Activated CD4-positive, alpha-beta T cell treated with anti-CD3 and anti-CD28 coated beads for 1 hour (primary cell): ENCODE data around the gene FZD1.

Source experiments
- DNase-seq: peaks from one replicate; pipeline ENCODE4 v3.0.0-alpha.2; 2020

Gene FZD1

GRCh38 chr7:91264046-91264923 lies at the start of gene FZD1:
Gene FZD1, plus strand, starts transcription at chr7:91264433. Its CDS starts 448 bp downstream, at chr7:91264881.
- DNase-seq = no peak

DNA sequence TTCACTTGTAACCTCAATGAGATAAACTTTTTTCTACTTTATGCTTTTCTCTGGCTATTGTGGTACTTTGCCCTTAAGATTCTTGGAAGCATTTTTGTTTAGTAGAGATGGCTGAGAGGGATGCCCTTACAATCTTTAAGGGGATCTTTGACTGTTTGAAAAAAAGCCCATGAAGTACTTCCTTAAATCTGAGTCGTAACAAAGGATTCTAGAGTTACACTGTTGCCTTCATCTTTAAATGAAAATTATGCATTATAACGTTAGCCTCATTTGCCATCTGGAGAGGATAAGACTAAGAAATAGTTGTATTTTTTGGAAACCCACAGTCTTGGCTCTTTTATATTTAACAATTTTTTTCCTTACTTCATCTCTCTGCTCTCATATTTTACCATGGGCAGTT lies 37.8 kb upstream of the FZD1 start:
- no peak for DNase-seq

GRCh38 chr7:91228327-91228726 lies 35.9 kb upstream of the FZD1 start:
- DNase-seq = no peak

GRCh38 chr7:91228927-91229558 lies 35.2 kb upstream of the FZD1 start:
- DNase-seq = no peak

DNA sequence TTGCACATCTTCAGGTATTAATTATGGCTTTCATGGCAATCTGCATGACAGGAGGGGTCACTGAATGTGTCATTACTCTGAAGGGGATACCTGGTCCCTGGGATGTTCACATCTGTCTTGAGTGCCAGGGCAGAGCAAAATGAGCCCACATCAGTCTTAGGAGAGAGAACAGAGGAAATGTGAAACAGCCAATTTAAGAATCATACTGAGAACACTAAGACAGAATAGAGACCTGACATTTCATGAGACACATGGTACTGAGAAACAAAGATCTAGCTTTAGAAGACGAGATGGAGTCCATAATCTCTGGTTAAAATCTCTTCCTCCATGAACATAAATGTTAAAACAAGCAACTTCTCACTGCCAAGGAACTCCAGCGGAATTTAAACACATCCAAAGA lies 34.1 kb upstream of the FZD1 start:
- no peak for DNase-seq

GRCh38 chr7:91230503-91230902 lies 33.7 kb upstream of the FZD1 start:
- no peak for DNase-seq

- DNase-seq = no peak
Observed at GRCh38 chr7:91233212-91233611, 31.0 kb upstream of the FZD1 start.

- DNase-seq = no peak
Observed at GRCh38 chr7:91235211-91235832, 28.9 kb upstream of the FZD1 start.

- DNase-seq = no peak
Observed at GRCh38 chr7:91239171-91239604, 25.0 kb upstream of the FZD1 start.

- DNase-seq = no peak
Observed at GRCh38 chr7:91239772-91240171, 24.5 kb upstream of the FZD1 start.

GRCh38 chr7:91240376-91240941 lies 23.8 kb upstream of the FZD1 start:
- no peak for DNase-seq

- DNase-seq = no peak
Observed at GRCh38 chr7:91242097-91242844, 22.0 kb upstream of the FZD1 start.

DNA sequence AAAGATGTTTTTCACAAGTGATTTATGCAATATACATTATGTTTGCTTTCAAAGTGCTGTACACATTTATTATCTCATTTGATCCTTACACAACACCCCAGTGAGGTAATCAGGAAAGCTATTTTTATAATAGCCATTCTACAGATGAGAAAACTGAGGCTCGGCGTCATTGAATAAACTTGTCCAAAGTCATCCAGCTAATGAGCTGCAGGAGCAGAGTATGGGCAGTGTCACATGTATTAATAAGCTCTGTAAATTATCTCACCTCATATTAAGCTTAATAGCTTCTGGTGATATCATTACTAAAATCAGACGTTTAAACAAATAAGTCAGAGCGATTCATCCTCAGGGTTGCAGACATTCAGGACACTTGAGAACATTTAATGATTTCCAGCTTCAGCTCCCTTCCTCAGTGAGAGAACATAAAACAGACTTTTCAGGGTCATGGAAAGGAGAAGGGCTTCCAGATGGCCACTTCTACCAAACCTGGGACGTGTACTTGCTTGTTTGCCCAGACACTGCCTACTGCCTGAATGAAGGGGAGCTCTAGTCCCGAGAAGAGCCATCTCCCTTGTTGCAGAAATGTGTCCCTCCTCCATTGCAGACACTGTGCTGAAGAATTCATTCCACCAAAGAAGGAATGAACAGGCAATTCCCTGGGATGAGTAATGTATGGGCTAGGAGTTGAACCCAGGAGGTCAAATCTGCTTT lies 20.5 kb upstream of the FZD1 start:
- no peak for DNase-seq

- DNase-seq = no peak
Observed at GRCh38 chr7:91247500-91247899, 16.7 kb upstream of the FZD1 start.

GRCh38 chr7:91248996-91249395 lies 15.2 kb upstream of the FZD1 start:
- no peak for DNase-seq

- DNase-seq = no peak
Observed at GRCh38 chr7:91249506-91250233, 14.6 kb upstream of the FZD1 start.

DNA sequence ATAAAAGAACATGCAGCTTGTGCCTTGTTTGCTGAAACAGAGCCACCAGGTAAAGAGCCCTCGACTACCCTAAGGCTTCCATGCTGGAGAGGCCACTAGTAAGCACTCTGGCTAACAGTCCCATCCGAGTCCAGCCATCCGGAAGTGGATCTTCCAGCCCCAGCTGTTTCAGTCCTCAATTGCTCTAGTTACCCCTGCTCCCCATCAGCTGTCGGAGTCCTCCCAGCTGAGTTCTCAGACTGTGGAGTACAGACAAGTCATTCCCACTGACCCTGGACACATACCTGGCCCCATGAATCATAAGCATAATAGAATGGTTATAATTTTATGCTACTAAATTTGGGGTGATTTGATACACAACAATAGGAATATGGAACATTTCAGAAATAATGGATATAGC lies 13.5 kb upstream of the FZD1 start:
- no peak for DNase-seq

GRCh38 chr7:91251877-91252276 lies 12.4 kb upstream of the FZD1 start:
- no peak for DNase-seq

- DNase-seq = no peak
Observed at GRCh38 chr7:91263384-91264045, 718 bp upstream of the FZD1 start.

- no peak for DNase-seq
Observed at GRCh38 chr7:91264924-91265681, 870 bp downstream of the FZD1 start.
